Upper lobe of right lung (tissue), 1 donor: ENCODE results near the gene NCEH1. TPM values are rescaled to one million over a fixed set of nuclear protein-coding genes. Genes with fewer than 3 reads are reported as not detected.

Experiments
- ATAC-seq: fragments of 200-7000 bp; cut with Tn5 transposase; one replicate; pipeline ENCODE4 v1.9.1; 2020; ENCODE audit warnings: mild to moderate bottlenecking, moderate library complexity
- DNase-seq: peaks from one replicate; pipeline ENCODE4 v3.0.0-alpha.2; 2020
- H3K27ac ChIP-seq: fragments of 200-600 bp; one replicate; pipeline ENCODE4 v1.8.0; 2022
- H3K27me3 ChIP-seq: fragments of 200-600 bp; one replicate; pipeline ENCODE4 v1.8.0; 2022; ENCODE audit warnings: mild to moderate bottlenecking
- H3K36me3 ChIP-seq: fragments of 200-600 bp; one replicate; pipeline ENCODE4 v1.8.0; 2022
- H3K4me1 ChIP-seq: fragments of 200-600 bp; one replicate; pipeline ENCODE4 v1.8.0; 2022
- H3K4me3 ChIP-seq: fragments of 200-600 bp; one replicate; pipeline ENCODE4 v1.8.0; 2022; ENCODE audit warnings: mild to moderate bottlenecking
- H3K9me3 ChIP-seq: fragments of 200-600 bp; one replicate; pipeline ENCODE4 v1.8.0; 2022
- intact Hi-C: fragments of 100-400 bp; cut with DNase I; formaldehyde crosslinking; loops from one replicate; pipeline ENCODE4 v1.11.0; 2022
- total RNA-seq: library from RNA; stranded (reverse); fragmentation: NEBNext Ultra II Directional; extraction: Animal tissue kit (Norgen Biotek cat#: 25700); gene quantifications from one replicate; pipeline ENCODE4 v1.2.1, GENCODE V29; 2021
- TF ChIP-seq, protein P1 (sequence below): fragments of 200-600 bp; IDR thresholded peaks from one replicate; pipeline ENCODE4 v1.8.0; 2022; ENCODE audit warnings: antibody characterized with exemption
- donor health status: DM: no; HTN: yes; CAD: no; lungs with severe emphysema.

The NCEH1 gene
- total RNA-seq, 1 donor from 2014 or later = 62.1 TPM

DNA sequence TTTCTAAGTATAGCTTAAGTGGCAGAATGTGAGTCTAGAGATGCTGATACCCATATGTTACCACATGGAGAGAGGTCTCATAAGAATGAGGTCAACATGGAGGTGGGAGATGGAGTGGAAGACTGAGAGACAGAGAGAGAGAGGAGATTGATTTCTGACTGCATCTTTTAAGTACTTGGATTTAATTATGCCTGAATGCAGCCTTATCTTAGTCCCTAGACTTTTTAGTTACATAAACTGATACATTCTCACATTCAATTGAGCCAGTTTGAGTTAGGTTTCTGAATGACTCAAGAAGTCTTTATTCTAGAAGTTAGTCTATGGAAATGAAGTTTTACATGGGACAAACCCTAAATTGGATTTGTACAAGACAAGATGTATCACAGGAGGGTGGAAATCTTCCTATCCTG lies 129.1 kb downstream of the NCEH1 start:
- intact Hi-C loops = no loop called here
- Histone ChIP-seq H3K27ac (peak overlapping the region; percentile 15), H3K27me3 (no peaks in the 10 kb centered on the region), H3K4me1 (peaks cover 43% of the 10 kb centered on the region), H3K9me3 (no peaks in the 10 kb centered on the region), H3K36me3 (no peaks in the 10 kb centered on the region), H3K4me3 (no peak overlapping the region)
- TF ChIP-seq, protein P1, sequence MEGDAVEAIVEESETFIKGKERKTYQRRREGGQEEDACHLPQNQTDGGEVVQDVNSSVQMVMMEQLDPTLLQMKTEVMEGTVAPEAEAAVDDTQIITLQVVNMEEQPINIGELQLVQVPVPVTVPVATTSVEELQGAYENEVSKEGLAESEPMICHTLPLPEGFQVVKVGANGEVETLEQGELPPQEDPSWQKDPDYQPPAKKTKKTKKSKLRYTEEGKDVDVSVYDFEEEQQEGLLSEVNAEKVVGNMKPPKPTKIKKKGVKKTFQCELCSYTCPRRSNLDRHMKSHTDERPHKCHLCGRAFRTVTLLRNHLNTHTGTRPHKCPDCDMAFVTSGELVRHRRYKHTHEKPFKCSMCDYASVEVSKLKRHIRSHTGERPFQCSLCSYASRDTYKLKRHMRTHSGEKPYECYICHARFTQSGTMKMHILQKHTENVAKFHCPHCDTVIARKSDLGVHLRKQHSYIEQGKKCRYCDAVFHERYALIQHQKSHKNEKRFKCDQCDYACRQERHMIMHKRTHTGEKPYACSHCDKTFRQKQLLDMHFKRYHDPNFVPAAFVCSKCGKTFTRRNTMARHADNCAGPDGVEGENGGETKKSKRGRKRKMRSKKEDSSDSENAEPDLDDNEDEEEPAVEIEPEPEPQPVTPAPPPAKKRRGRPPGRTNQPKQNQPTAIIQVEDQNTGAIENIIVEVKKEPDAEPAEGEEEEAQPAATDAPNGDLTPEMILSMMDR = no peak
- no peak for ATAC-seq
- DNase-seq = no peak

DNA sequence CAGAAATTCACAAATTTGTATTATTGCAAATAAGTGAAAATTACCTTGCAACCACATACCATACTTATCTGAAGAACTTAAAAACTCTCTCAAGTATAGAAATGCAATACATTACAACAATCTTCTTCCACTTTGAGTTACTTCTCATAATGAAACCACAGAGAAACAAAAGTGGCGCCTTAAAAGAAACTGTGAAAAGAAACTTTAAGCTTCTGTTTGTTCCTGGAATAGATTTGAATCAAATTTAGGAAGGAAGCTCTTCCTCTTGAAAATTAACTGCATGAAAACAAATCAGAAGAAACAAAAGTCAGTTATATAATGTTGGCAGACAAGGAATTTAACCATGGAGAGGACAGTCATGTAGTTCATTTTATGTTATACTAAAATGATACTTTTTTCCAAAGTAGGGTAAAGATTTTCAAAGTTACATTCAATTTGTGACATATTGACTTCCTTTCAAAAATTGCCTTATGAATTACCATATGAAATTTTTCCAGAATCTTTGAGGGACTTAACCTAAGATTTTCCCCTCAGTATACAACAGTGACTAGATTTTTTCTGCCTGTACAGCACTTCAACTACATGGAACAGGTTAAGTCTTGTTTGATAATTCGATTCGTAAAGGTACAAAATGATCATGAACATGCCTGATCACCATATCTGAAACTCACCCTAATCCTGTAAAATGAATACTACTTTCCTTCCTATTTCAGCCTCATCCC lies 130.0 kb downstream of the NCEH1 start:
- H3K4me1 ChIP-seq = peaks cover 34% of the 10 kb centered on the region
- TF ChIP-seq, protein P1 = no peak
- H3K9me3 ChIP-seq = no peaks in the 10 kb centered on the region
- H3K4me3 ChIP-seq = no peak overlapping the region
- DNase-seq = no peak
- H3K27me3 ChIP-seq = no peaks in the 10 kb centered on the region
- intact Hi-C loops = no loop called here
- peak overlapping the region; percentile 56 for H3K27ac ChIP-seq
- no peak for ATAC-seq
- H3K36me3 ChIP-seq = no peaks in the 10 kb centered on the region

Other genes with a start within 250 kb of the NCEH1 start
- 140 TPM for gene TNFSF10, start 187.6 kb downstream of the NCEH1 start, total RNA-seq
- gene ECT2, start 39.7 kb upstream of the NCEH1 start, total RNA-seq = 12.2 TPM